OCI-M2 (cell line): ENCODE data around the gene CR2.
"Not testable (repeated sequence)": the region's sequence is repeated elsewhere in the genome, so short reads cannot be mapped to it uniquely, and the experiment has no call there.

ENCODE experiments used
- DNase-seq: peaks from one replicate; lab custom pipeline; 2025; ENCODE audit not compliant: unreplicated experiment; lab: John Stamatoyannopoulos, UW

Gene CR2

DNA sequence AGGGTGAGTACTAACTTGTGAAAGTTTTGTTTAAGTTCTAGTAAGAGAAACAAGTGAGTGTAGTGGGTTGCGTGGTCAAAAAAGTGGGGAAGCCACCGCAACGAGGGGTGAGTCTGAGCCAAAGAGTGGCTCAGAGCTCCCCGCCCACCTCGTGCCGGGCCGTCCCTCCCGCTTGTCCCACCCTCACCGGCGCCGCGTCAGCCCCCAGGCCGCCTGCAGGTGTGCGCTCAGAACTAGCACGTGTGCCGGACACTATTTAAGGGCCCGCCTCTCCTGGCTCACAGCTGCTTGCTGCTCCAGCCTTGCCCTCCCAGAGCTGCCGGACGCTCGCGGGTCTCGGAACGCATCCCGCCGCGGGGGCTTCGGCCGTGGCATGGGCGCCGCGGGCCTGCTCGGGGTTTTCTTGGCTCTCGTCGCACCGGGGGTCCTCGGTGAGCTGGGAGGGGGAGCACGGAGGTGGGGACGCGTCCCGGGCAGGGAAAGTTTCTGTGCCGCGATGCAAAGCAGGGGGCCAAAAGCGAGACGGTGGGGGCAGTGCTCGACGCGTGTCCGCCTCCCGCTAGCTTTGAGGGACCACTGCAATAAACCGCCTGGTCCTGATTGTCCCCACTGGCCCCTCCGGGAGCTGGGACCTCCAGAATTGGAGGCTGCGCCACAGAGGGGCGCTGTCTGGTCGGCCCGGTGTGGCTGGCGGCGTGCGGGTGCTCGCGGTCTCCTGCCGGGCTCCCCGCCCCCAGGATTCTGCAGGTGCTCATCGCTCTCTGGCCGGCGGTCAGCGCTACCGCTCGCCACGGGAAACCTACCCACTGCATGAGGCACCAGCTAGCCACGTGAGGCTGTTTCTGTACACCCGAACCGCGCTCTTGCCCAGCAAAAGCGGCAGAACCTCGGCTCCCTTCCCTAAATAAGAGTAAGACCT lies at the start of gene CR2:
TSS of gene CR2 (plus strand) at position 283 of the 919 bp plus-strand sequence. CDS start at position 374, 91 bp downstream.
- DNase-seq: no peak

DNA sequence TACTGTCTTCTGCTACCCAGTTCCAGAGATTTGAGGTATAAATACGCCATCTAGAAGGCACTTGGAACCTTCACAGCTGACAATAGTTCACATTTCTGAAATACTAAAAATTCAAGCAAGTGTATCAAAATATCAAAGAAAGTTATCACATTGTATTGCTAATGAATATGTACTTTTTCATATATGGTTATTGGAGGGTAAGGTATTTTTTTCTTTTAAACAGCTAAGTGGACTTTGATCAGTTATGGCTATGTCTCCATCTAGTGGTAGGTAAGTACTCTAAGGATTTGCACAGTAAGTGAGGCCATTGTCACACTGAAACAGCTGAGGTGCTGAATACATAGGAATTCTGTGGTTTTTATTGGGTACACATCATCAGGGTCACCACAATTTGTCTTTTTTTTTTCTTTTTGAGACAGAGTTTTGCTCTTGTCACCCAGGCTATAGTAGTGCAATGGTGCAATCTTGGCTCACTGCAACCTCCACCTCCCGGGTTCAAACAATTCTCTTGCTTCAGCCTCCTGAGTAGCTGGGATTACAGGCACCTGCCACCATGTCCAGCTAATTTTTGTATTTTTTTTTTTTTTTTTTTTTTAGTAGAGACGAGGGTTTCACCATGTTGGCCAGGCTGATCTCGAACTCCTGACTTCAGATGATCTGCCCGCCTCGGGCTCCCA lies 49.1 kb upstream of the CR2 start:
- no peak for DNase-seq

GRCh38 chr1:207405814-207406213 lies 48.3 kb upstream of the CR2 start:
- DNase-seq: no peak

DNA sequence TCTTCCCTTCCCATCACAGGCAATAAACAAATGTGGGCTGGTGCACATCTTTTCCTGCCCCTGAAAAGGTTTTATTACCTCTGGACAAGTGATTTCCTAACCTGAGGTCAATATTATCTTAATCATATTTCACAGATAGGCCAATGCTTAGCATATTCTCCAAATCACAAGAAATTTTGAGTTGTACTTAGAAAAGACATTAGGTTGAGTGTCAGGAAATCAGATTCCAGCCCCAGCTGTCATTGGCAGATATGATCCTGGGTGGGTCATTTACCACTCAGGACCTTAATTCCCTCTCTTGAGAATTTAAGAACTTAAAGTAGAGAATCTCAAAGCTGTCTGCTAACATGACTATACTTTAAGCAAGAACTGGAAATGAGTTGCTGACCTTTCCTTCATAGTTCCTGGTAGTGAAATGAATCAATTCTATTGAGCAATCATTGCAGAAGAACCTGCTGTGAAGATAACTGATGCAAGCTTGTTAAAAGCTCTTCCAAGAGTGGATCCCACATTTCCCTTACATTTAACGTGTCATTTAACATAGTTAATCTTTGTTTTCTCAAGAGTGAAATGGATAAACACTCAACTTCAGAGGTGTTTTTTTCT lies 46.4 kb upstream of the CR2 start:
- no peak for DNase-seq

DNA sequence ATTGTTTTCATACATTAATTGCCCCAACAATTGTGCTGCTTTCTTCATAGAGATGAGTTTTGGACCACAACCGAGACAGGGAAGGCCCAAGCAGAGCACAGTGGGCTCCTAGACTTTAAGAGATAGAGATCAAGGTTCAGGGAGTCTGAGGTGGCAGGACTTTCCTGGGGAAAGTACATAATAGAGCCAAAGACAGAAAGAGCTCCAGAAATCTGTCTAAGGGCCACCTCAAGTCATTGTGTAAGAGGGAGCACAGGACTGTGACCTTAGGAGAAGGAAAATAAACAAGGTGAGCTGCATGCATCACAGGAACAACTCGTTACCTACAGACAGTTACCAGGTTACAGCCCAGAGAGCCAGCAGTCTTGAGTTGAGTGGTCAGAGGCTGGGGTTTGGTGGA lies 41.3 kb upstream of the CR2 start:
- no peak for DNase-seq

DNA sequence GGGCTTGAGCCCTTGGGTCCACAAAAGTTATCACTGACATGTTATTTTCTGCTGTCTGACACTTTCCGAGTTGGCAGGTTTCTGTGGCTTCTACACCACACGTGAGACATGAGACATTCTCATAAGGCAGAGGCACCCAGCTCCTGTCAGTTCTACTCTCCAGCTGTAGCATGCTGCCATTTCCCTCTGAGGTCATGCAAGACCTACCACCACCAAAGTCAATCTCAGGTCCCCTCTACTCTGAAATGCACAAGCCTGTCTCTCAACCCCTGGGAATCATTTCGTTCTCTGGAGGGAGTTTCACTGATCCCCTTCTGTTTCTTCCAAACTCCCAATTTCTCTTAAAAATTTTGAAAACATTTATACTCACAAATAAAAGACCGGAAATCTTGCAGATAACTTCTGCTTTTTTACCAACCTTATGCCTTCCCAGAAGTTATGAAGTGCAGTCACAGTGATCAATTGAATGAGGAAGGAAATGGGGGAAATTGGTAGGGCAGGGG lies 39.5 kb upstream of the CR2 start:
- no peak for DNase-seq

- DNase-seq: no peak
Measured at GRCh38 chr1:207417076-207417475, 37.1 kb upstream of the CR2 start.

DNA sequence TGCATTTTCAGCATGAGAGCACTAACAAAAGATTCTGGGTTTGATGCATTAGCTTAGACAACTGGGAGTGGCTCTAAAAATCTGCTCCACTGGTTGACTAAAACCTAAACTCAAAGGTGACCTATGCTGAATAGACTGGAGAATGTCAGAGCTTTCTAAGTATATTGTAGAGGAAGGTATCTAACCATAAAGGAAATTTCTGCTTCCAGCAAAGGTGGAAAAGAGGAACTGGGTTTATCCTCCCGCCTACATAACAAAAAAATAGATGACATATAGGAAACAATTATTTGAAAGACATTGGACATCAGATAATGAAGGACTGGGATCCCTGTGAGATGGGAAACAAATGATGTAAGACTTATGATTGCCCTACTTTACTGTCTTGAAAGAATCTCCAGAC lies 35.8 kb upstream of the CR2 start:
- DNase-seq: no peak

GRCh38 chr1:207420109-207420508 lies 34.0 kb upstream of the CR2 start:
- DNase-seq: no peak

DNA sequence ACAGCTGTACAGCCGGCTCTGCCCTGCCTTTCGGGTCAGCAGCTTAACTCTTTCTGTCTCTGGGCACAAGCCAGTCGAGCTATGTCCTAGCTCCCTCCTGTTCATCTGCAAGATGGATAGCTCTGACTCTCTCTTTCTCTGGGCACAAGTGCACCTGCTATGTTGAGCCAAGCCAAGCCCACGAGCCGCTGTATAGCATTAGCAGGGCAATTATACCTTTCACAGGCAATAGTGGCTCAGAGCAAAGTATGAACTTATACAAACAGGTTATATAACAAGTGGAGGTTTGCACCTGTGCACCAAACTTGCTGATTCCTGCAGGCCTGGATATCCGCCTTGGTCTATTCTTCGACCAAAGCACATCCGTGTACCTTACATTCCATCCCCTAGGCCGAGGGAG lies 33.0 kb upstream of the CR2 start:
- DNase-seq: no peak

DNA sequence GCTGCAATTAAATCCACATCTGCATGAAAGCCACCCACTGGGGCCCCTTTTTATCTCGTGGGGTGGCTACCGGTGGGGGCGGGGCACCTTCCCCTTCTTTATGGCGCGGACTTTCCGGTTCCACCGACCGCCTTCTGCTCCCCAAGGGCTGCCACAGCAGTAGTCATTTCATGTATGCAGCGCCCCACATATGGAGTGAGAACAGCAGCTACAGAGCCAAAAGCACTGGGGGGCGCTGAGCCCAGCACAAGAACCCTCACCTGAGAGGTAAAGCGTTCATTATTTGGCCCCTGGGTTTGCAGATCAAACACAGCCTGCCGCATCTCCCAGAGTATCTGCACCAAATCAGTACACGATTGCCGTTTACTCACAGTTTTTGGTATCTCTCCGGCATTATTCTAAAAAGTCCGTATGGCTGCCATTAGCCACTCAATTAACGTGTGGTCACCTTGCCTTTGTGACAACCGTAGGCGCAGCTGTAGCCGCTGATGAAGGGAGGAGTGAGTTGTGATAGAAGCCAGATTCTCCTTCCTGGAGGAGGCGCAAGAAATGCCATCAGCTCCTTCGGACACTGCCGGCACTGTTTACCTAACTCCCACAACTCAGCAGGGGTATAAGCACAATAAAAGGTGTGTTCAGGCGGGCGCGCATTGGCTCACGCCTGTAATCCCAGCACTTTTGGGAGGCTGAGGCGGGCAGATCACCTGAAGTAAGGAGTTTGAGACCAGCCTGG lies 30.4 kb upstream of the CR2 start:
- DNase-seq: no peak

DNA sequence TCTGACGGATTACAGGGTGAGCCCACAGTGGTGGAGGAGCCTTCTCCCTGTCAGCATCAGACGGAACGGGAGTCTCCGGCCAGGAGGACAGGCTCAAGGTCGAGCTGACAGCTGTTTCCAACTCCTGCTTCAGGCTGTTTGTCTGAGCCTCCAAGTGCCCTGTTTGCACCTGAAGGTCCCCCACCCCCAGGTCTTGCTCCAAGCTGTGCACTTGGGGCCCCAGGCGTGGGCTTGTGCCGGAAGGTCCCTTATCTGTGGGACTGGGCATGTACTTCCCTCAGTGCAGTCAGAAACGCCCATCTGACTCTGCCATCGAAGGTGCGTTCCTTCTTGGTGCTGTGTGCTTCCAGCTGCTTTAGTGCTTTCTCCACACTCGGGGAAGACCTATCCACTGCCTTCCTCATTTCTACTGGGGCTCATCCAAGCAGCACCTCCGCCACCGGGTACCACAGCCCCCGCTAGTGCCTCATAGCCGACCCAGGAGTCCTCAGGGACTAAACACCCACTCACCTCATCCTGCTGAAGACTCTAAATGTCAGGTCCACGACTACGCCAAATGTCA lies 29.5 kb upstream of the CR2 start:
- no peak for DNase-seq

DNA sequence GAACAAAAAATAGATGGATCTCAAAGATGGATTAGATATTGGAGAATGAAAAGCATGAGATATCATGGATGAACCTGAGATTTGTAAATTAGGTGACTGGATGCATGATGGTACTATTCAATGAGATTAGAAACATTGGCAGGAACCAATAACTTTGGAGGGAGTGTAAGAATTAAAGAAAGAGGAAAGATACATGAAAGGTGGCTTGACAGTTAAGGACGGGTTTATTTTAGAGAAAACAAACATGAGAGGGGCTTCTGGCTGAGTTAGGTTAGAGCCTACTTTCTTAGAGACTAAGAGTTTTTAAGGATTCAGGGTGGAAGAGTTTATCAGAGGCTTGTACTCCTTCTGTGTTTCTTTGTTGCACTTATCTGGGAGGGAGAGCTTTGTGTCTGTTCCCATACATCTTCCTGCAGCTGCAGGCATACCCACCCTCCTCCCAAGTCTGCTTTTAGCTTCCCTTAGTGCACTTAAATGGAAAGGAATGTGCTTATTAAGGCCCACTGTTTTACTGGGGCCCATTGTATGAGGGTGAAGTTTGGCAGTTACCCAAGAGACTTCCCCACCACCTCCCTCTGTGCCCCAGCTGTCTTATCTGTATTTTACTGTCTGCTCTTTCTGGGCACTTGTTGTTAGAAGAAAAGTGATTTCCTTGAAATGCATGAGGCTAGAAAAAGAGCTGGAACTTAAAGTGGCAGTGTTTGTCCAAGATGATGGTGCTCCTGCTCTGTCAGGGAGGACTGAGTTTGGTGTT lies 26.1 kb upstream of the CR2 start:
- DNase-seq: no peak

GRCh38 chr1:207428783-207429182 lies 25.3 kb upstream of the CR2 start:
- DNase-seq: no peak

DNA sequence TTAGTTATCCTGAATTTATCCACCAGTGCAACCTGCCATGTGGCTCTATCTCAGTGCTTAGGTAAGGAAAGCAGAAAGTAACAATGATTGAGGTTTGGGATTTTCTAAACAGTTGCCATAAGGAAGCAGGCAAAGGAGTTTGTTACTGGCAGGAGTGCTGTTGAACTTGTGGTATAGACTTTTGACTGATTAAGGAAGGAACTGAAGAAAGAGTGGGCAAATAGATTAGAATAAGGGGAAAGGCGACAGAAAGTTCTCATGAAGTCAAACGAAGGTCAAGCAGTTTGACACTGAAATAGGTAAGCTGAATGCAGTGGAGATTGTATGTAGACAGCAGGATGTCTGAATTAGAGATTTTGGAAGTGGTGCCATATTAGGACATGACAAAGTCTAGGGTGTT lies 24.2 kb upstream of the CR2 start:
- no peak for DNase-seq

GRCh38 chr1:207430602-207431001 lies 23.5 kb upstream of the CR2 start:
- no peak for DNase-seq

GRCh38 chr1:207431508-207431907 lies 22.6 kb upstream of the CR2 start:
- no peak for DNase-seq

- no peak for DNase-seq
Measured at GRCh38 chr1:207433435-207433834, 20.7 kb upstream of the CR2 start.

DNA sequence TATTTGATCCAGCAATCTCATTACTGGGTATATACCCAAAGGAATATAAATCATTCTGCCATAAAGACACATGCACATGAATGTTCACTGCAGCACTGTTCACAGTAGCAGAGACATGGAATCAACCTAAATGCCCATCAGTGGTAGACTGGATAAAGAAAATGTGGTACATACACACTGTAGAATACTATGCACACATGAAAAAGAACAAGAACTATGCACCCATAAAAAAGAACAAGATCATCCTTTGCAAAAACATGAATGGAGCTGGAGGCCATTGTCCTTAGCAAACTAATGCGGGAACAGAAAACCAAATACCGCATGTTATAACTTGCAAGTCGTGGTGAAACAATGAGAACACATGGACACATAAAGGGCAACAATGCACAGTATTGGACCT lies 17.4 kb upstream of the CR2 start:
- DNase-seq: not testable (repeated sequence)

DNA sequence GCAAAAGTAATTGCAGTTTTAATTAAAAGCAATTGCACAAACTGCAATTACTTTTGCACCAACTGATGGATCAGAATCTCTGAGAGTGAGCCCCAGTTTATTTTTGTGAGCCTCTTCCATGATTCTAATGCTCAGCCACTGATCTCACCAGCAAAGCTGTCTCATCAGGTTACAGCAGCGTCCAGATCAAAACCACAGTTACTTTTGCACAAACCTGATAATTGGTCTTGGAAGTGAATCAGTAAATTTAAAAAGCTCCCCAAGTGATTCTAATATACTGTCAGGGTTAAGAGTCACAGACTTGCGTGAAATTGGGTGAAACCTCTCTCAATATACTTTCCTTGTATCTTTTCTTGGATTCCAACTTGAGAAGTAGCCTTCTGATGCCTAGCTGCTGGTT lies 13.5 kb upstream of the CR2 start:
- no peak for DNase-seq
